K562 (cell line): ENCODE results near the gene AP2M1. TPM values are rescaled to one million over a fixed set of nuclear protein-coding genes. Genes with fewer than 3 reads are reported as not detected.

ENCODE experiments used
- BRD4 ChIP-seq: fragments of 200-600 bp; sonication (generic); IDR thresholded peaks from 2 replicates; pipeline ENCODE4 v1.6.1; 2017; ENCODE audit warnings: inconsistent platforms
- MAFG ChIP-seq: fragments of 450-650 bp; conservative IDR thresholded peaks from 2 replicates; pipeline ENCODE4 v1.6.1; 2016; ENCODE audit warnings: missing genetic modification characterization, missing compliant biosample characterization
- MCM5 ChIP-seq: fragments of 450-650 bp; IDR thresholded peaks from 2 replicates; pipeline ENCODE4 v1.6.1; 2016; ENCODE audit warnings: low read depth
- MLLT1 ChIP-seq, 2 experiments: fragments of 450-650 bp; IDR thresholded peaks; 2 replicates each; pipeline ENCODE4 v1.6.1; 2016
- MLX ChIP-seq, 2 experiments: fragments of 450-650 bp in 1 of 2; sonication (generic) in 1 of 2; formaldehyde crosslinking; conservative IDR thresholded peaks; 2 replicates each; pipeline versions ENCODE4 v1.4.0 to v1.8.1; 2020 to 2022; ENCODE audit warnings: mild to moderate bottlenecking in 1 of 2, missing genetic modification reagents in 1 of 2
- PHTF2 ChIP-seq: fragments of 250-450 bp; sonication (Bioruptor Pico); IDR thresholded peaks from 2 replicates; pipeline ENCODE4 v1.5.0; 2021; ENCODE audit warnings: mild to moderate bottlenecking
- RREB1 ChIP-seq: fragments of 250-450 bp; sonication (Bioruptor Pico); IDR thresholded peaks from 2 replicates; pipeline ENCODE4 v1.4.0; 2020
- SFPQ ChIP-seq: fragments of 200-400 bp; formaldehyde crosslinking; IDR thresholded peaks from 2 replicates; pipeline ENCODE4 v1.6.1; 2017; ENCODE audit warnings: mild to moderate bottlenecking, low read depth, low read length, moderate library complexity
- polyA plus RNA-seq, 8 experiments: library from polyadenylated mRNA; depleted of rRNA in 4 of 8; stranded (reverse) in 5 of 8; unstranded in 3 of 8; fragments of >200 nt; fragmentation: Nextera tagmentation in 2 of 8; fragmentation: Illumina TruSeq in 1 of 8; extraction: Ambion mirVana in 2 of 8; extraction: Trizol in 1 of 8; gene quantifications; 2 replicates each; pipeline versions ENCODE4 v1.2.1 to v1.2.3, GENCODE V29; 2011 to 2014; ENCODE audit warnings: inconsistent platforms in 1 of 8, missing spikeins in 1 of 8
- total RNA-seq, 7 experiments: library from RNA; depleted of rRNA in 6 of 7; stranded (reverse); fragments of >200 nt in 6 of 7; fragmentation: Illumina TruSeq in 2 of 7; extraction: Trizol in 2 of 7; gene quantifications; 2 replicates each; pipeline versions ENCODE4 v1.2.1 to v1.2.3, GENCODE V29; 2011 to 2021; ENCODE audit warnings: low replicate concordance in 1 of 7

The AP2M1 gene
- total and polyA plus RNA-seq, 9 of the 15 experiments (the other 6 are each of a cell fraction or from before 2014, with no cell fraction given), result 118 to 505 (median 296) TPM

GRCh38 chr3:184135149-184135910, 39.3 kb upstream of the AP2M1 start, which contains the start of gene EIF2B5 (continued):
- TF ChIP-seq MLX (CRISPR knock-in tag; conservative IDR thresholded peaks at IDR 0.05) (no peak), MLLT1 (IDR thresholded peaks at IDR 0.05) (no peak), MAFG (tag) (no peak), RREB1 (CRISPR knock-in tag) (peak; percentile 22; the same call in 1 of the 2 replicates), MCM5 (no peak), BRD4 (no peak), PHTF2 (CRISPR knock-in tag) (no peak), SFPQ (no peak)
